Measurements from ENCODE around the gene GRID2.

GRID2 gene

GRCh38 chr4:93478805-93479204, 1175.0 kb downstream of the GRID2 start:
- DNase-seq: no peak
- Histone ChIP-seq H3K4me3 (ENCODE audit: low read depth, low read length) (no peak overlapping the region), H3K36me3 (no peaks in the 10 kb centered on the region), H3K27me3 (ENCODE audit: insufficient read depth, low read depth, severe bottlenecking) (no peaks in the 10 kb centered on the region), H3K9me3 (ENCODE audit: severe bottlenecking) (no peaks in the 10 kb centered on the region), H3K27ac (no peak overlapping the region)
- TF ChIP-seq, protein P1, sequence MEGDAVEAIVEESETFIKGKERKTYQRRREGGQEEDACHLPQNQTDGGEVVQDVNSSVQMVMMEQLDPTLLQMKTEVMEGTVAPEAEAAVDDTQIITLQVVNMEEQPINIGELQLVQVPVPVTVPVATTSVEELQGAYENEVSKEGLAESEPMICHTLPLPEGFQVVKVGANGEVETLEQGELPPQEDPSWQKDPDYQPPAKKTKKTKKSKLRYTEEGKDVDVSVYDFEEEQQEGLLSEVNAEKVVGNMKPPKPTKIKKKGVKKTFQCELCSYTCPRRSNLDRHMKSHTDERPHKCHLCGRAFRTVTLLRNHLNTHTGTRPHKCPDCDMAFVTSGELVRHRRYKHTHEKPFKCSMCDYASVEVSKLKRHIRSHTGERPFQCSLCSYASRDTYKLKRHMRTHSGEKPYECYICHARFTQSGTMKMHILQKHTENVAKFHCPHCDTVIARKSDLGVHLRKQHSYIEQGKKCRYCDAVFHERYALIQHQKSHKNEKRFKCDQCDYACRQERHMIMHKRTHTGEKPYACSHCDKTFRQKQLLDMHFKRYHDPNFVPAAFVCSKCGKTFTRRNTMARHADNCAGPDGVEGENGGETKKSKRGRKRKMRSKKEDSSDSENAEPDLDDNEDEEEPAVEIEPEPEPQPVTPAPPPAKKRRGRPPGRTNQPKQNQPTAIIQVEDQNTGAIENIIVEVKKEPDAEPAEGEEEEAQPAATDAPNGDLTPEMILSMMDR (IDR thresholded peaks at IDR 0.05; ENCODE audit: low read depth, low read length): no peak

DNA sequence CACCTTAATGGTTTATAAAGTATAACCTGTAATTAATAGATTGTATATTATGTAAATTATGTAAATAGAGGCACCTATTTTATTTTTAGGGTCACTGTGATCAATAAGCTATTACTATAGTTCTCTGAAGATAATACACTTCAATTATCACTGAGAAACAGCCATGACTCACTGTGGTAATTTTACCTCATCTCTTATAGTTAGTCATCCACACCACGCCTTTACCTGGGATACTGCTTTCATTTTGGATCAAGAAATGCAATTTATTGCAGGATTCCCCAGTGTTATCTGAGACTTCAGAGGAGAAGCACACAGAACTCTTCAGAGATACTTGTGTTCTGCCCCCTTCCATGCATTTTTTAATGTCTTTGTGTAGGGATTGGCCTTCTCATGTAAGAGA, 1176.7 kb downstream of the GRID2 start:
- H3K27ac ChIP-seq: no peak overlapping the region
- TF ChIP-seq, protein P1 (IDR thresholded peaks at IDR 0.05; ENCODE audit: low read depth, low read length): no peak
- H3K9me3 ChIP-seq (ENCODE audit: severe bottlenecking): no peaks in the 10 kb centered on the region
- H3K36me3 ChIP-seq: no peaks in the 10 kb centered on the region
- H3K4me3 ChIP-seq (ENCODE audit: low read depth, low read length): no peak overlapping the region
- no peak for DNase-seq
- H3K27me3 ChIP-seq (ENCODE audit: insufficient read depth, low read depth, severe bottlenecking): no peaks in the 10 kb centered on the region

- Histone ChIP-seq H3K36me3 (no peaks in the 10 kb centered on the region), H3K27me3 (ENCODE audit: insufficient read depth, low read depth, severe bottlenecking) (no peaks in the 10 kb centered on the region), H3K4me3 (ENCODE audit: low read depth, low read length) (no peak overlapping the region), H3K9me3 (ENCODE audit: severe bottlenecking) (no peaks in the 10 kb centered on the region), H3K27ac (no peak overlapping the region)
- DNase-seq: no peak
- TF ChIP-seq, protein P1 (IDR thresholded peaks at IDR 0.05; ENCODE audit: low read depth, low read length): no peak
These were observed 1191.6 kb downstream of the GRID2 start for GRCh38 chr4:93495346-93495745.

DNA sequence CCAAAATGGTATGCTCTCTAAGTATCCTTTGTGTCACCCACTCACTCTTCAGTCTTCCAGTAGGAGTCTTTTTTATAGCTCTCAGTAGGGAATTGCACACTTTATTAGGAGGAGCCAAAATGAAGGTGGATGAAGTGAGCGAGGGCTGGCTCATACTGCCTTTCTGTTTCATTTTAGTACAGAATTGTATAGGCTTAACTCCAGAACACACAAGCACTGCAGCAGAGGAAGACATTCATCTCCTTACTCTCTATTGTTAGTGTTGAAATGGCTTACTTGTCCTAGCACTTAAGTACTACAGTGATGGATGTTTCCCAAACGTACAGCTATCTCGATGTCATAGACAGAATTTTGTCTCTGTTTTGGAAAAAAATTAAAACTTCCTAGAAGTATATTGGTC, 1197.5 kb downstream of the GRID2 start:
- H3K27me3 ChIP-seq (ENCODE audit: insufficient read depth, low read depth, severe bottlenecking): no peaks in the 10 kb centered on the region

DNA sequence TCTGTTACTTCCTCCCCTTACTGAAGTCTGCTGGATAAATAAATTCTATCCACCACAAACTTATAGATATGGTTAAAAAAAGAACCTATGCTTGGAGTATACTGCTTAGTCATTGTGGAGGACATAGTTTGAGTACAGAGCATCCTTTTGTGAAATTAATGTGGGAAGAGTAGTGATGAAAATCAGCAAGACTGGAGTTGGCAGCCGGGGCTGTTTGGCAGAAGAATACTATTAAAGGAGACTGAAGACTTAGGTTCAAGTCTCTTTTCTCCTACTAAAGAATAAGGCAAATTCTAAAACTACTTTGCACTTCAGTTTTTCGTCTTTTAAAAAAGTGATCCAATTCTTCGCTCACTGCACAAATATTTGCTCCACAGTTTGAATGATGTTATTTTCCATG, 1198.2 kb downstream of the GRID2 start:
- no peaks in the 10 kb centered on the region for H3K9me3 ChIP-seq (ENCODE audit: severe bottlenecking)
- no peaks in the 10 kb centered on the region for H3K27me3 ChIP-seq (ENCODE audit: insufficient read depth, low read depth, severe bottlenecking)
- DNase-seq: no peak
- H3K4me3 ChIP-seq (ENCODE audit: low read depth, low read length): no peak overlapping the region
- no peak overlapping the region for H3K27ac ChIP-seq
- TF ChIP-seq, protein P1 (IDR thresholded peaks at IDR 0.05; ENCODE audit: low read depth, low read length): no peak
- H3K36me3 ChIP-seq: no peaks in the 10 kb centered on the region

More for the DNA sequence above, 1197.5 kb downstream of the GRID2 start:
- TF ChIP-seq, protein P1 (IDR thresholded peaks at IDR 0.05; ENCODE audit: low read depth, low read length): no peak
- no peak for DNase-seq
- Histone ChIP-seq H3K27ac (no peak overlapping the region), H3K4me3 (ENCODE audit: low read depth, low read length) (no peak overlapping the region), H3K36me3 (no peaks in the 10 kb centered on the region), H3K9me3 (ENCODE audit: severe bottlenecking) (no peaks in the 10 kb centered on the region)

DNA sequence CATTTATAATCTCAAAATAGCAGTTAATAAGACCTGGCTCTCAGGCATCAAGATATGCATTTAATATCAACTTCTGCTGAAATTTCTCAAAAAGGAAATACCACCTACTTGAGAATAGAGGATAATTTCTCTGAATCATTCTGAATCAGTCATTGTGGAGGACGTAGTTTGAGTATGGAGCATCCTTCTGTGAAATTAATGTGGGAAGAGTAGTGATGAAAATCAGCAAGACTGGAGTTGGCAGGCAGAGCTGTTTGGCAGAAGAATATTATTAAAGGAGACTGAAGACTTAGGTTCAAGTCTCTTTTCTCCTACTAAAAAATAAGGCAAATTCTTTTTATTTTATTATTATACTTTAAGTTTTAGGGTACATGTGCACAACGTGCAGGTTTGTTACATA, 1199.2 kb downstream of the GRID2 start:
- no peak overlapping the region for H3K27ac ChIP-seq
- no peaks in the 10 kb centered on the region for H3K27me3 ChIP-seq (ENCODE audit: insufficient read depth, low read depth, severe bottlenecking)
- H3K9me3 ChIP-seq (ENCODE audit: severe bottlenecking): no peaks in the 10 kb centered on the region
- no peaks in the 10 kb centered on the region for H3K36me3 ChIP-seq
- TF ChIP-seq, protein P1 (IDR thresholded peaks at IDR 0.05; ENCODE audit: low read depth, low read length): no peak
- DNase-seq: no peak
- H3K4me3 ChIP-seq (ENCODE audit: low read depth, low read length): no peak overlapping the region

Data from WERI-Rb-1 (cell line).